SJCRH30 (cell line): ENCODE measurements around the gene DLGAP4. TPM values are rescaled to one million over a fixed set of nuclear protein-coding genes. Genes with fewer than 3 reads are reported as not detected.
"Not testable (repeated sequence)": the region's sequence is repeated elsewhere in the genome, so short reads cannot be mapped to it uniquely, and the experiment has no call there.

Experiments used
- DNase-seq, 2 experiments: peaks; one replicate each; pipeline ENCODE4 v3.0.0-alpha.2; 2015 to 2020
- H3K27ac ChIP-seq: fragments of 250-450 bp; sonication (Bioruptor Pico); 2 replicates; pipeline ENCODE4 v1.5.1; 2020; ENCODE audit warnings: mild to moderate bottlenecking, moderate library complexity
- H3K27me3 ChIP-seq: fragments of 250-450 bp; sonication (Bioruptor Pico); 2 replicates; pipeline ENCODE4 v1.5.1; 2020; ENCODE audit warnings: mild to moderate bottlenecking, moderate library complexity
- H3K36me3 ChIP-seq: fragments of 250-450 bp; sonication (Bioruptor Pico); 2 replicates; pipeline ENCODE4 v1.5.1; 2020; ENCODE audit warnings: mild to moderate bottlenecking, moderate library complexity
- H3K4me1 ChIP-seq: fragments of 250-450 bp; sonication (Bioruptor Pico); 2 replicates; pipeline ENCODE4 v1.5.1; 2020; ENCODE audit warnings: mild to moderate bottlenecking, moderate library complexity
- H3K4me3 ChIP-seq: fragments of 250-450 bp; sonication (Bioruptor Pico); 2 replicates; pipeline ENCODE4 v1.5.1; 2020; ENCODE audit warnings: mild to moderate bottlenecking, moderate library complexity
- H3K9me3 ChIP-seq: fragments of 250-450 bp; sonication (Bioruptor Pico); replicated peaks from 2 replicates; pipeline ENCODE4 v1.5.1; 2020; ENCODE audit warnings: mild to moderate bottlenecking, moderate library complexity
- total RNA-seq: library from RNA; depleted of rRNA; stranded (reverse); fragments of >200 nt; shearing (Covaris generic); gene quantifications from 2 replicates; pipeline ENCODE4 v1.2.3, GENCODE V29; 2014

Gene DLGAP4
- total RNA-seq, 1 experiment from 2014 or later: 18.4 TPM

DNA sequence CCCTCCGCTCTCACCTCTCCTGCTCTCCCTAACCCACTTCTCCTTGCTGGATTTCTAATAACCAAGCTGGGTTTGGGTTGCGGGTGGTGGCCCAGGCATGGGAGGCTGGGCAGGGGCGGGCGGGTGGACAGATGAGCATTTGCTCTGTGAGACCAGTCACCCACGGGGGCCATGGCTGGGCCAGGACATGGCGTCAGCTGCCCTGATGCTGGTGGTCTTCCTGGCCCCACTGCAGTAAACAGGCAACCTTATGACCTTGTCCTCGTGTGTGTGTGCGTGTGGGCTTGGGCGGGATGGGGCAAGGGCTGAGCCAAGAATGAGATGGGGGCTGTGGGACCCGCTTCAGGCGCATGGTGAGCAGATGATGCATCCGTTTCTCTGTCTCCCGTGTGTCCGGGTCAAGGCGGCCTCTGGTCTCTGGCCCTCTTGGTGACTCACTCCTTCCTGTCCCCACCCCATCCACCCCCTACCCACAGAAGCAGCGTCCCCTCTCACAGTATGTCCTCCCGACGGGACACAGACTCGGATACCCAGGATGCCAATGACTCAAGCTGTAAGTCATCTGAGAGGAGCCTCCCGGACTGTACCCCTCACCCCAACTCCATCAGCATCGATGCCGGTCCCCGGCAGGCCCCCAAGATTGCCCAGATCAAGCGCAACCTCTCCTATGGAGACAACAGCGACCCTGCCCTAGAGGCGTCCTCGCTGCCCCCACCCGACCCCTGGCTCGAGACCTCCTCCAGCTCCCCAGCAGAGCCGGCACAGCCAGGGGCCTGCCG, 193.8 kb downstream of the DLGAP4 start:
- Histone ChIP-seq H3K36me3 (peaks cover 47% of the 10 kb centered on the region), H3K4me1 (no peaks in the 10 kb centered on the region), H3K27ac (no peak overlapping the region), H3K9me3 (0 out of 2 replicates have a peak, but pooled peaks cover 3% of the 10 kb centered on the region), H3K4me3 (no peak overlapping the region), H3K27me3 (no peaks in the 10 kb centered on the region)
- no peak for DNase-seq

DNA sequence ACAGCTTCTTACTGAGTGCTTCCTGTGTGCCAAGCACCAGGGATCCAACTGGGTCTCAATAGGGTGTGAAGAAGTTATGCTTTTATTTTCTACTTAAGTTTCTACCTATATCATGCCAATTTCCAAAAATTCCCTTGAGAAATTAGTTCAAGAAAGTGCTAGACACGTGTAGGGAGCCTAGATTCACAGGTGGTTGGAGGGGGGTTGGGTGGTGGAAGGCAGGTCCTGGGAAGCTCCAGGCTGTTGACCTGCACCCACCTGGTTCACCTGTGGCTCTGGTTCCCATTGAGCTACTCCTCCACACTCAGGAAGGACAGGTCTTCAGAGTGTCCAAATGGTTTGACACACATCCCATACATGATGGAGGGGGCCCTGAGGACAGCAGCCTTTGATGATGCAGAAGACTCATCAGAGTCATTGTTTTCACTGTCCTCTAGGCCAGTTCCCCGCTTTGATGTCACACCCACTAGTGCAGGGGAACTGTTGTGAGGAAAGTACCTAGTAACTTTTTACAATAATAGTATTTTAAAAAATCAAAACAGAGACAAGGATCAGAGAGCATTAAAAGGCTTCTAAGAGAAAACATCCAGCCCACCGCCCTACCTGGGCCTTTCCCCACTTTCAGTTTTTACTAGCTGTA, 195.3 kb downstream of the DLGAP4 start:
- H3K27me3 ChIP-seq: no peaks in the 10 kb centered on the region
- H3K36me3 ChIP-seq: peaks cover 47% of the 10 kb centered on the region
- no peak overlapping the region for H3K4me3 ChIP-seq
- no peaks in the 10 kb centered on the region for H3K4me1 ChIP-seq
- DNase-seq: no peak
- H3K9me3 ChIP-seq: 0 out of 2 replicates have a peak, but pooled peaks cover 3% of the 10 kb centered on the region
- H3K27ac ChIP-seq: no peak overlapping the region

DNA sequence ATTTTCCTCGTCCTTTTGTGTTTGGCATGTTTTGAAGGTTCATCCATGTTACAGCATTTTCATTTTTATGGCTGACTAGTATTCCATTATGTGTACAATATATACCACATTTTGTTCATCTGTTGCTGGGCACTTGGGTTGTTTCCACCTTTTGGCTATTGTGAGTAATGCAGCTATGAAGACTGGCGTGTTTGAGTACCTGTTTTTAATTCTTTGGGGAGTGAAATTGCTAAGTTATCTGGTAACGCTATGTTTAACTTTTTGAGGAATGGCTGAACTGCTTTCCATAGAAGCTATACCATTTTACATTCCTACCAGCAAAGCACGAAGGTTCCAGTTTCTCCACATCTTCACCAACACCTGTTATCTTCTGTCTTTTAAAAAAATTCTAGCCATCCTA, 198.2 kb downstream of the DLGAP4 start:
- H3K4me1 ChIP-seq: no peaks in the 10 kb centered on the region
- H3K27ac ChIP-seq: no peak overlapping the region
- no peak overlapping the region for H3K4me3 ChIP-seq
- DNase-seq: no peak
- no peaks in the 10 kb centered on the region for H3K27me3 ChIP-seq
- H3K9me3 ChIP-seq: 0 out of 2 replicates have a peak, but pooled peaks cover 3% of the 10 kb centered on the region
- peaks cover 39% of the 10 kb centered on the region for H3K36me3 ChIP-seq

DNA sequence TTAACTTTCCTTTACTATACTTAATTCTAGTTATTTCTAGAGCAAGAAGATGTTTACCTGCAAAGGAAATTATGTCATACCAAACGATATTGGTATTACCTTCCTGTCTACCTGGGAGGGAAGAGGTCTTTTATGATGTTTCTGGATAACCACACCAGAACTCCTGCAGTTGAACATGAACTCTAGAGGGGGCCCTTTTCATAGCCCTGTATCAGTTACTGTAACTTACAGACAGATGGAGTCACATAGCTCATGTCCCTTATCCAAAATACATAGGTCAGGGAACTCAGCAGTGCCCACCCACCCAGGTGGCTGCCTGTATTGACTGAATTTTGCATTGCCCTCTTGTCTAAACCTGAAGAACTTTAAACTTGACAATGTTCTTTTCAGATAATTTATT, 200.1 kb downstream of the DLGAP4 start:
- H3K36me3 ChIP-seq: peaks cover 35% of the 10 kb centered on the region

DNA sequence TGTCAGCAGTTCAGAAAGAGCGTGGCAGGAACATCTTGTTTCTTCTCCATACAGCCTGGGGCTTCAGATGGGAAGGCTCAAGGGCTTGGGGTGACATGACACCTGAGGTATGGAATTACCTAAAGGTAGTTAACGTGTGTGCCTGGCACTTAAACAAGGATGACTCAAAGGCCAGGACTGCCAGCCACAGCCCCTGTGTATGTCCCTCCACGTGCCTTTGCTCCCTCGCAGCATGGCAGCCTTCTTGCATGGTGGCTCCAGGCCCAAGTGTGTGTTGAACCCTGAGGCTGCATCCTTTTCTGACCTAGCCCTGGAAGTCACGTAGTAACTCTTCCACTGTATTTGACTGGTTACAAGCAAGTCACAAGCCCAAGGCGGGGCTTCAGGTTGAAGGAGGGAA, 201.6 kb downstream of the DLGAP4 start:
- Histone ChIP-seq H3K9me3 (0 out of 2 replicates have a peak, but pooled peaks cover 3% of the 10 kb centered on the region), H3K27ac (no peak overlapping the region), H3K4me3 (no peak overlapping the region), H3K27me3 (no peaks in the 10 kb centered on the region), H3K4me1 (no peaks in the 10 kb centered on the region), H3K36me3 (peaks cover 28% of the 10 kb centered on the region)
- no peak for DNase-seq

More for the DNA sequence above, 200.1 kb downstream of the DLGAP4 start:
- H3K4me1 ChIP-seq: no peaks in the 10 kb centered on the region
- H3K27me3 ChIP-seq: no peaks in the 10 kb centered on the region
- H3K4me3 ChIP-seq: no peak overlapping the region
- peak in 1 of 2 experiments; percentile 34 for DNase-seq
- H3K9me3 ChIP-seq: 0 out of 2 replicates have a peak, but pooled peaks cover 3% of the 10 kb centered on the region
- no peak overlapping the region for H3K27ac ChIP-seq

DNA sequence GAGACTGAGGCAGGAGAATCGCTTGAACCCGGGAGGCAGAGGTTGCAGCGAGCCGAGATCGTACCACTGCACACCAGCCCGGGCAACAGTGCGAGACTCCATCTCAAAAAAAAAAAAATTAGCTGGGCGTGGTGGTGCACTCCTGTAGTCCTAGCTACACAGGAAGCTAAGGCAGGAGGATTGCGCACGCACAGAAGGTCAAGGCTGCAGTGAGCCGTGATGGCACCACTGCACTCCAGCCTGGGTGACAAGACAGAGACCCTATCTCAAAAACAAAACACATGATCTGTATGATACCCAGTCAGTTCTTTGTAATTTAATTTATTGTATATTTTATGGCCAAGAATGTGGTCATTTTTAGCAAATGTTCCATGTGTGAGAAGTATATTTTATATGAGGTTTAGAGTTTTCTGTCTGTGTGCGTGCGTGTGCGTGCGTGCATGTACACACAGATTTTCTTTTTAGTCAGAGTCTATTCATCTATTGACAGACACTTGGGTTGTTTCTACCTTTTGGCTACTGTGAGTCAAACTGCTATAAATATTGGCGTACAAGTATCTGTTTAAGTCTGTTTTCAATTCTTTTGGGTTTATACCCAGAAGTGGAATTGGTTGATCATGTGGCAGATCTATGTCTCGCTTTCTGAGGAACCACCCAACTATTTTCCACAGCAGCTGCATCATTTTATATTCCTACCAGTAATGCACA, 213.0 kb downstream of the DLGAP4 start:
- Histone ChIP-seq H3K4me3 (no peak overlapping the region), H3K27ac (no peak overlapping the region), H3K9me3 (peaks cover 3% of the 10 kb centered on the region; the same call in 1 of the 2 replicates), H3K4me1 (no peaks in the 10 kb centered on the region; the same call in 1 of the 2 replicates), H3K36me3 (peaks cover 14% of the 10 kb centered on the region; the same call in 1 of the 2 replicates), H3K27me3 (no peaks in the 10 kb centered on the region)
- DNase-seq: no peak

DNA sequence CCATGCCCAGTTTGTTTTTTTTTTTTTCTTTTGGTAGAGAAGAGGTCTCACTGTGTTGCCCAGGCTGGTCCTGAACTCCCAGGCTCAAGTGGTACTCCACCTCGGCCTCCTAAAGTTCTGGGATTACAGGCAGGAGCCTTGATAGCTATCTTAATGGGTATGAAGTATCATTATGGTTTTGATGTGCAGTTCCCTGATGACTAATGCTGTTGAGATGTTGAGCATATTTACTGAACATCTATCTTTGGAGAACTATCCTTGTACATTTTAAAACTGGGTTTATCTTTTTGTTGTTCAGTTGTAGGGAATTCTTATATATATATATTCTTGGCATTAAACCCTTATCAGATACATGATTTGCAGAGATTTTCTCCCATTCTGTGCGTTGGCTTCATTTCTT, 213.8 kb downstream of the DLGAP4 start:
- DNase-seq: no peak
- Histone ChIP-seq H3K27ac (no peak overlapping the region), H3K27me3 (no peaks in the 10 kb centered on the region), H3K9me3 (peaks cover 2% of the 10 kb centered on the region; the same call in 1 of the 2 replicates), H3K4me3 (no peak overlapping the region), H3K36me3 (peaks cover 21% of the 10 kb centered on the region; the same call in 1 of the 2 replicates), H3K4me1 (no peaks in the 10 kb centered on the region; the same call in 1 of the 2 replicates)

DNA sequence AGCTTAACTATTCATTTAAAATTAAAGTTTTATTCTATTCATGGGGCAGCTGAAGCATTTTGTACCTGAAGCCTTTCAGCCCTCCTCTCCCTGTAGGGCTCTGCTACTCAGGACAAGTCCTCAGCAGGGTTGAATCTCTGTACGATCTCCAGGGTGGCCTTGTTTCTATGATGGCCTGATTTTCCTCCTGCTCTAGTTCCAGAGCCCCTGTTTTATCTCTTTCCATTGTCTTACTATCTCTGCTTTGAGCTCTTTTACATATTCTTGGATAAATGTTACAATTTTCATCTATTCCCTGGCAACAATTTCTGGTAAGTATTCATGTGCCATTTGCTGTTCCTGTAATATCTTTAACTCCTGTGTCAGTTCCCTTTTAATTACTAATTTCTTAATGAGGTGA, 215.4 kb downstream of the DLGAP4 start:
- DNase-seq: no peak
- Histone ChIP-seq H3K27ac (no peak overlapping the region), H3K27me3 (no peaks in the 10 kb centered on the region), H3K36me3 (peaks cover 32% of the 10 kb centered on the region), H3K4me1 (no peaks in the 10 kb centered on the region; the same call in 1 of the 2 replicates), H3K4me3 (no peak overlapping the region), H3K9me3 (no peaks in the 10 kb centered on the region)

DNA sequence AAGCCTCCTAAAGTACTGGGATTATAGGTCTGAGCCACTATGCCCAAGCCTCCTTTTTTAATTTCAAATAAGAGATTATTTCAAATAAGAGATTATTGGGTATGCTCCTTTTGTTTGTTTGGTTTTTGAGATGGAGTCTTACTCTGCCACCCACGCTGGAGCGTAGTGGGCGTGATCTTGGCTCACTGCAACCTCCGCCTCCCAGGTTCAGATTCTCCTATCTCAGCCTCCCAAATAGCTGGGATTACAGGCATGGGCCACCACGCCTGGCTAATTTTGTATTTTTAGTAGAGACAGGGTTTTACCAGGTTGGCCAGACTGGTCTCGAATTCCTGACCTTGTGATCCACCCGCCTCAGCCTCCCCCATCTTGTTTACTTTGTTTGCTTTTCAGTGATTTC, 216.3 kb downstream of the DLGAP4 start:
- H3K4me1 ChIP-seq, DNase-seq: not testable (repeated sequence)

DNA sequence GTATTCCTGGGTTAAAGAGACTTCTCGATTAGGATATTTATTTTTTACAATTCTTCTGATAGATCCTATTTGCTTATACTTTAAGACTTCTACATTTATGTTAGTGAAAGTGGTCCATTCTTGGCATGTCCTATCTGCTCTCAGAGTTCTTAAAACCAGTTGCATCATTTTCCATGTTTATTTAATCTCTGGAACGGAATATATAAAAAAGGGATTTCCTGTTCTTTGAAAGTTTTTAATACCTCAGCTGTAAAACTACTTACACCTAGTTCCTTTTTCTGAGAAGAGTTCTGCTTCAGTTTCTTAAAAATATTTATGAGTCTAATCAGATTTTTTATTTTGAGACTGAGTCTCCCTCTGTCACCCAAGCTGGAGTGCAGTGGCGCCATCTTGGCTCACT, 217.2 kb downstream of the DLGAP4 start:
- H3K4me3 ChIP-seq: no peak overlapping the region
- no peak overlapping the region for H3K27ac ChIP-seq
- no peaks in the 10 kb centered on the region for H3K9me3 ChIP-seq
- DNase-seq: no peak
- no peaks in the 10 kb centered on the region for H3K27me3 ChIP-seq
- H3K4me1 ChIP-seq: no peaks in the 10 kb centered on the region; the same call in 1 of the 2 replicates
- H3K36me3 ChIP-seq: peaks cover 33% of the 10 kb centered on the region

More for the DNA sequence above, 216.3 kb downstream of the DLGAP4 start:
- not testable (repeated sequence) for H3K4me3 ChIP-seq, H3K9me3 ChIP-seq, H3K27ac ChIP-seq, H3K27me3 ChIP-seq
- peaks cover 39% of the 10 kb centered on the region for H3K36me3 ChIP-seq

DNA sequence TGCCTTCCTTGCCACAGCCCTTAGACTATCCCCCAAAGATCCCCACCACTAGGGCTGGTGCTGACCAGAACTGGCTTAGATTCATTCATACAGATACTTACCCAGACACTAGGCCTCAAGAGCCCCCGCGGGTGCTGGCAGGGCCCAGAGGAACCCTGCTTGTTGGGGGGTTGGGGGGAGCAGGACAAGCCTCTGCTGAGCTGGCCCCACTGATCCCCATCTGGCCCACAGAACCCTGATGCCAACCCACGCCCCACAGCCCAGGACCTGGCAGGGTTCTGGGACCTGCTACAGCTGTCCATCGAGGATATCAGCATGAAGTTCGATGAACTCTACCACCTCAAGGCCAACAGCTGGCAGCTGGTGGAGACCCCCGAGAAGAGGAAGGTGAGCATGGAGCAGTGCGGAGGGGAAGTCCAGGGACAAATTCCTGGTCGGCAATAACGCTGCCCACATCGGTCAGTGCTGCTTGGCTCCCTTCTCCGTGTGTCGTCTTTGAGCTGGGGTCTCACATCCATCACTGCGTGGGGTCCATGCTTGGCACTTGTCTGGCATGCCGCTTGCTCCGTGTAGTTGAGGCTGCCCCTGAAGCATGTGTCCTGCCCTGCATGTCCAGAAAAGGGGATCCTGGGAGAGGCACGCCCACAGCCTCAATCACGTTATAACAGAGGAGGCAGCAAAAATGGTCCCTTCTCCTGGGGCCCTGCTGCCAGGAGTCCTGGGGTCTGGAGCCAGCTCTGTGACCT, 219.7 kb downstream of the DLGAP4 start:
- Histone ChIP-seq H3K27ac (no peak overlapping the region), H3K9me3 (no peaks in the 10 kb centered on the region), H3K36me3 (peaks cover 31% of the 10 kb centered on the region)

DNA sequence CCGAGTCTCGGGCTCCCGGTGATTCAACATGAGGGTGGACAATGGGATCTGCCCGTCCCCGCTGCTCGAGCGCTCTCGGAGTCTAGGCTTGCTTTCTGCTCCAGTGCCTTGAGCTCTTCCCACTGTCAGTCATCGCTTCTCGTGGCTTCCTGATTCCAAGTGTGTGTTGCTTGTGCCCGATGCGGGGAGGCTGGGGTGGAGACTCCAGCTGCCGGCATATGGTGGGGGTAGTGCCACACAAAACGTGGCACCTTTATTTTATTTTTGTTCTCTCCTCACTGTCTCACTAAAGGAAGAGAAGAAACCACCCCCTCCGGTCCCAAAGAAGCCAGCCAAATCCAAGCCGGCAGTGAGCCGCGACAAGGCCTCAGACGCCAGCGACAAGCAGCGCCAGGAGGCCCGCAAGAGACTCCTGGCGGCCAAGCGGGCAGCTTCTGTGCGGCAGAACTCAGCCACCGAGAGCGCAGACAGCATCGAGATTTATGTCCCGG, 220.4 kb downstream of the DLGAP4 start:
- Histone ChIP-seq H3K27ac (no peak overlapping the region), H3K36me3 (peaks cover 31% of the 10 kb centered on the region)

More for the DNA sequence above, 219.7 kb downstream of the DLGAP4 start:
- DNase-seq: no peak
- H3K4me1 ChIP-seq: peaks cover 4% of the 10 kb centered on the region; the same call in 1 of the 2 replicates
- H3K27me3 ChIP-seq: no peaks in the 10 kb centered on the region
- no peak overlapping the region for H3K4me3 ChIP-seq

DNA sequence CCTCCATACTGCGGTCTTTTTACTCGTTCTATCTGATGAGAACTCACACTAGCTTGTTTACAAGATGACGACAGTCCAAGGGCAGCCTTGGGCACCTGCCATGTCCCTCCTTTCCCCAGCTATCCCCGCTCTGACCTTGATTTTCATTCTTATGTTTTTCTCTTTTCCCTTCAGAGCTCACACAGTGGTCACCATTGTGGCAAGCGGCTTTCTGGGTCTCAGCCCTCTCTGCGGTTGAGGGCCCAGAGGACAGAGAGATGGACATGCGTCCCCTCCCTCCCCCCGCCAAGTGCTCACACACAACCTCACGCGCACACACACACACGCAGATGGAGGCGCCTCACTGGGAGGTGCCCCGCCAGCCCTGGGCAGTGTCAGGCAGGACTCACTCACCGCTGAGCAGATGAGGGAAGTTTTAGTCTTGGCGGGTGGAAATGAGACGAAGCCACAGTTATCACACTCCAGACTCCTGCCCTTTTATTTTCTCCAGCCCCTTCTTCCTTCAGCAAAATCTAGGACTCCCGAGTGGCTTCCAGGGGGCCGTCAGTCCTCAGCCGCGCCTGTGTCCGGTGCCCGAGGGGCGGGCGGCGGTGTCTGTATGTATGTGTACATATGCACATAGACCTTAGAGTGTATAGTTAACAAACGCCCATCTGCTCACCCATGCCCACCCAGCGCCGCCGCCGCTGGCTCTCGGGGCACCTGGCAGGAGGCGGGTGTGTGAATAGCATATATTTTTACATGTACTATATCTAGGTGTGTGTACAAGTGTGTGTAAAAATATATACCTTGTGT, 221.4 kb downstream of the DLGAP4 start:
- Histone ChIP-seq H3K4me1 (peaks cover 4% of the 10 kb centered on the region; the same call in 1 of the 2 replicates), H3K27me3 (no peaks in the 10 kb centered on the region), H3K27ac (no peak overlapping the region), H3K4me3 (no peak overlapping the region), H3K9me3 (no peaks in the 10 kb centered on the region), H3K36me3 (peaks cover 31% of the 10 kb centered on the region)
- no peak for DNase-seq

More for the DNA sequence above, 220.4 kb downstream of the DLGAP4 start:
- no peak for DNase-seq
- H3K27me3 ChIP-seq: no peaks in the 10 kb centered on the region
- H3K9me3 ChIP-seq: no peaks in the 10 kb centered on the region
- H3K4me3 ChIP-seq: no peak overlapping the region
- H3K4me1 ChIP-seq: peaks cover 4% of the 10 kb centered on the region; the same call in 1 of the 2 replicates
